GM12878 (cell line): ENCODE data around the gene ENPP7.
"Not testable (repeated sequence)": the region's sequence is repeated elsewhere in the genome, so short reads cannot be mapped to it uniquely, and the experiment has no call there.

Source experiments
- ATF3 ChIP-seq: IDR thresholded peaks from 2 replicates; pipeline ENCODE4 v1.6.1; 2011; ENCODE audit warnings: low read depth, mild to moderate bottlenecking, low read length, moderate library complexity, borderline replicate concordance; ENCODE audit errors: extremely low read depth
- BACH1 ChIP-seq: fragments of 450-650 bp; IDR thresholded peaks from 2 replicates; pipeline ENCODE4 v1.6.1; 2017; ENCODE audit warnings: mild to moderate bottlenecking, borderline replicate concordance
- EP300 ChIP-seq, 2 experiments: fragments of 150-350 bp in 1 of 2; IDR thresholded peaks; 2 replicates each; pipeline ENCODE4 v1.6.1; 2011 to 2012; ENCODE audit warnings: low read depth in 2 of 2, low read length in 2 of 2, borderline replicate concordance in 1 of 2, improper control_type of control experiment in 1 of 2, inconsistent platforms in 1 of 2; ENCODE audit not compliant: control insufficient read depth in 1 of 2
- HCFC1 ChIP-seq: fragments of 150-350 bp; IDR thresholded peaks from 2 replicates; pipeline ENCODE4 v1.6.1; 2014; ENCODE audit warnings: low read length
- JUNB ChIP-seq: IDR thresholded peaks from 2 replicates; pipeline ENCODE4 v1.6.1; 2016; ENCODE audit warnings: antibody characterized with exemption, mild to moderate bottlenecking
- POLR2A ChIP-seq: IDR thresholded peaks from 2 replicates; pipeline ENCODE4 v1.6.1; 2011; ENCODE audit warnings: low read depth, mild to moderate bottlenecking, low read length
- SIN3A ChIP-seq: IDR thresholded peaks from 2 replicates; pipeline ENCODE4 v1.6.1; 2012; ENCODE audit warnings: low read depth, low read length, improper control_type of control experiment
- TAF1 ChIP-seq: IDR thresholded peaks from 2 replicates; pipeline ENCODE4 v1.6.1; 2011; ENCODE audit warnings: mild to moderate bottlenecking, low read depth, low read length, borderline replicate concordance
- TCF3 ChIP-seq: IDR thresholded peaks from 2 replicates; pipeline ENCODE4 v1.6.1; 2012; ENCODE audit warnings: low read depth, mild to moderate bottlenecking, low read length, borderline replicate concordance; ENCODE audit not compliant: insufficient read depth
- USF1 ChIP-seq: IDR thresholded peaks from 2 replicates; pipeline ENCODE4 v1.6.1; 2011; ENCODE audit warnings: borderline replicate concordance, low read depth, mild to moderate bottlenecking, moderate library complexity, mixed read lengths, low read length; ENCODE audit not compliant: insufficient read depth; ENCODE audit errors: extremely low read length
- ZNF24 ChIP-seq: fragments of 450-650 bp; IDR thresholded peaks from 2 replicates; pipeline ENCODE4 v1.6.1; 2017; ENCODE audit warnings: antibody characterized with exemption, mild to moderate bottlenecking
- TF ChIP-seq, protein P1 (sequence below), 3 experiments: IDR thresholded peaks in 2 of 3; conservative IDR thresholded peaks in 1 of 3; 2 replicates each; pipeline ENCODE4 v1.5.1; 2011; ENCODE audit warnings: low read depth in 3 of 3, low read length in 3 of 3, mild to moderate bottlenecking in 3 of 3, control low read depth in 2 of 3, moderate library complexity in 2 of 3, inconsistent platforms in 1 of 3, mixed read lengths in 1 of 3; ENCODE audit not compliant: control insufficient read depth in 2 of 3, insufficient read depth in 1 of 3; ENCODE audit errors: extremely low read depth in 1 of 3

DNA sequence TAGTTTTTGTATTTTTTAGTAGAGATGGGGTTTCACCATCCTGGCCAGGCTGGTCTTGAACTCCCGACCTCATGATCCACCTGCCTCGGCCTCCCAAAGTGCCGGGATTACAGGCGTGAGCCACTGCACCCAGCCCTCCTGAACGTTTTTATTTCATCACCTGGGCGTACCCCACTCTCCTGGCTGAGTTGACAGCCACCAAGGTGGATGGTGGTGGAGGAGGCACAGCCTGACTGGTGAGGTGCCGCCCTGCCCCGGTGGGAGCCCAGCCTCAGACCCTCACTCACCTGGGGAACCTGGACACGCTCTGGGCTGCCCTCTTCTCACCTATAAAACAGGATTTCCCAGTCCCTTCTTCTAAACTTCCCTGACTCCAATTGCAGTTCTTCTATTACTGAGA, 42.0 kb downstream of the ENPP7 start:
- not testable (repeated sequence) for TF ChIP-seq JUNB; SIN3A; EP300 (IDR thresholded peaks at IDR 0.05; ENCODE audit: borderline replicate concordance in 1 of 2, control insufficient read depth in 1 of 2, low read depth in 2 of 2, low read length in 2 of 2); BACH1; ZNF24; TCF3; USF1; POLR2A; ATF3; TAF1; HCFC1
- TF ChIP-seq, protein P1, sequence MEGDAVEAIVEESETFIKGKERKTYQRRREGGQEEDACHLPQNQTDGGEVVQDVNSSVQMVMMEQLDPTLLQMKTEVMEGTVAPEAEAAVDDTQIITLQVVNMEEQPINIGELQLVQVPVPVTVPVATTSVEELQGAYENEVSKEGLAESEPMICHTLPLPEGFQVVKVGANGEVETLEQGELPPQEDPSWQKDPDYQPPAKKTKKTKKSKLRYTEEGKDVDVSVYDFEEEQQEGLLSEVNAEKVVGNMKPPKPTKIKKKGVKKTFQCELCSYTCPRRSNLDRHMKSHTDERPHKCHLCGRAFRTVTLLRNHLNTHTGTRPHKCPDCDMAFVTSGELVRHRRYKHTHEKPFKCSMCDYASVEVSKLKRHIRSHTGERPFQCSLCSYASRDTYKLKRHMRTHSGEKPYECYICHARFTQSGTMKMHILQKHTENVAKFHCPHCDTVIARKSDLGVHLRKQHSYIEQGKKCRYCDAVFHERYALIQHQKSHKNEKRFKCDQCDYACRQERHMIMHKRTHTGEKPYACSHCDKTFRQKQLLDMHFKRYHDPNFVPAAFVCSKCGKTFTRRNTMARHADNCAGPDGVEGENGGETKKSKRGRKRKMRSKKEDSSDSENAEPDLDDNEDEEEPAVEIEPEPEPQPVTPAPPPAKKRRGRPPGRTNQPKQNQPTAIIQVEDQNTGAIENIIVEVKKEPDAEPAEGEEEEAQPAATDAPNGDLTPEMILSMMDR (IDR thresholded peaks at IDR 0.05 in 2 of 3, conservative IDR thresholded peaks at IDR 0.05 in 1 of 3; ENCODE audit: control insufficient read depth in 2 of 3, extremely low read depth in 1 of 3, insufficient read depth in 1 of 3, low read depth in 3 of 3, low read length in 3 of 3) = not testable (repeated sequence)
